AG08395 (cell line): ENCODE data around the gene CDC42EP3.

Experiments
- DNase-seq: peaks from one replicate; pipeline ENCODE4 v3.0.0; 2012; ENCODE audit warnings: mixed read lengths, low spot score

CDC42EP3 gene

DNA sequence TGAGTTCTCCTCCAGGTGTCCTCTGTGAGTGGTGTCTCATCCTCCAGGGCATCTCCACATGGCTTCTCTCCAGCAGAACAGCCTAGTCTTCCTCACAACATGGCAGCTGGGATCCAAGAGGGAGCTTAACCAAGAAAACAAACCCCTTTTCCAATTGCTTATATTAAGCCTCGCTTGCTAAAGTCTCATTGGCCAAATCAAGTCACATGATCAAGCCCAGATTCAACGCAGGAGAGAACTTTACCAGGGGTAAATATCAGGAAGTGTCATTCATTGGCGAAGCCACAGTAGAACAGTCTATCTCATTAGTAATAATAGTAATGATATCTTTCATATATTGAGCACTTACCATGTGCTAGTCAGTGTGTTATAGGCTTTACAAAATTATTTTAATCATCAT, 53.1 kb downstream of the CDC42EP3 start:
- DNase-seq = no peak

DNA sequence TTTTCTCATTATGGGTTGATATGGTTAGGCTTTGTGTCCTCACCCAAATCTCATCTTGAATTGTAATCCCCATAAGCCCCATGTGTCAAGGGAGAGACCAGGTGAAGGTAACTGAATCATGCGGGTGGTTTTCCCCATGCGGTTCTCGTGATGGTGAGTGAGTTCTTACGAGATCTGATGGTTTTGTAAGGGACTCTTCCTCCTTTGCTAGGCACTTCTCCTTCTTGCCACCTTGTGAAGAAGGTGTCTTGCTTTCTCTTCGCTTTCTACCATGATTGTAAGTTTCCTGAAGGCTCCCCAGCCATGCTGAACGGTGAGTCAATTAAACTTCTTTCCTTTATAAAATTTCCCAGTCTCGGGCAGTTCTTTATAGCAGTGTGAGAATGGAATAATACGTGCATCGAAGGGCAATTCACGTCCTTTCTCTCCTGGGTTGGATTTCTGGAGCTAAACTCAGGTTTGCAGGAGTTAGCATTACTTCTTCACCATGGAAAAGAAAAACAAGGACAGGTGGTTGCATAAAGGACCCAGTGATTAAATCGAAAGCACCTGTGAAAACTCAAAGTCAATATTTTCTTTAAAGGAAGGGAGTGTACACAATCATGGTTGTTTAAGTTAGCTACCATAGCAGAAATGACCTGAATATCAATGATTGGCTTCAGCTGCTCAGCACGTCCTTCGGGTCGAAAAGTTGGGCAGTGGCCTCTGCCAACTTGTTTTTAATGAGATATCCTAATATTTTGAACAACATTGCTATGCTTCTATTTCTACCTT, 54.1 kb downstream of the CDC42EP3 start:
- DNase-seq = no peak

DNA sequence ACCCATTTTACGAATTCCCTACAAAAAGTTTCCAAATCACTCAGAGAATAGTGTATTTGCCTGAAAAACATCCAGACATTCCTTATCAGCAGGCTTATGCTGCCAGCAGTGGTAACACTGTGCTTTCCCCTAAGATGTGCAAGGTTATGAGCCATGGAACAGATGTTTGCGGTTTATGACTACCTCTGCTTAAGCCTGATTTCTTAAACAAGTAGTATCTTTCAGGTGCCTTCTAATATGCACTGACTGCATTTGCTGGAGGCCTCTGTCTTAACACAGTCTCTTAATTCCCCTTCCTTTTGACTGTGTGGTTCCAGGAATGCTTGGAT, 54.8 kb downstream of the CDC42EP3 start:
- DNase-seq = no peak

DNA sequence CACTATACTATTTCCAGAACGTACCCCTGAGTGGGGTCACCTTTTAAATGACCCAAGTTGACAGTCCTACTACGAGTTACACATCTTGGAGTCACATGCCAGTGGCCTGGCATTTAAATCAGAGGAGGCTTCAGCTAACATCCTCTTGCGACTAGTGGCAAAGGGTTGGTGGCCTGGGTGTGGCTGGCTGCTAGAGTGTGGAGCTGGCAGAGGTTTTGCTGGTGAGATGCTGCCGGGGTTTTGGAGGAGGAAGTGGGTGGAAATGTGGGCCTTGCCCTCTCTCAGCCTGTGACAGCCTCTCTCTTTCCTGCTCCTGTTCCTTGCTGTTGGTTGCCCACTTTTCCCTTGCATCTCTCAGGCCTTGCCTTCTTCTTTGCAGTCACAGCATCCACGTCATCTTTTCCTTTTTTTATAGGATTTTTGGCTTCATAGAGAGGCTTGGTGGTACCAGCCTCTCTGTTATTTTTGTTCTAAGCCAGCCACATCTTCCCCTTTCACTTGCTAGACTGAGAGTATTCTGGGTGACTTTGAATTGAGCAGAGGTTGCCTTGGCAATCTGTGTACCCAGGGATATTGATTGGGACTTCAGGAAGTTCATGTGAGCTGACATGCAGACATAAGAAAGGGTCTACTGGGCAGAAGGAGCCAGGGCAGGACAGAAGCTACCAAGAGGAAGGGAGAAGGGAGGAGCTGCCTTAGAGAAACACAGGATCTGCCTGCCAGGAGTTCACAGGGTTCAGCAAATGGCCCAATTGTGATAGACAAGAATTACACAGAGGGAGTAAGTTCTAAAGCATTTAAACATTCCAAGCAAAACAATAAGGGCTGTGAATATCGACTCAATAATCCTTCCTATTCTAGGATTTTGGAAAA, 55.4 kb downstream of the CDC42EP3 start:
- no peak for DNase-seq

DNA sequence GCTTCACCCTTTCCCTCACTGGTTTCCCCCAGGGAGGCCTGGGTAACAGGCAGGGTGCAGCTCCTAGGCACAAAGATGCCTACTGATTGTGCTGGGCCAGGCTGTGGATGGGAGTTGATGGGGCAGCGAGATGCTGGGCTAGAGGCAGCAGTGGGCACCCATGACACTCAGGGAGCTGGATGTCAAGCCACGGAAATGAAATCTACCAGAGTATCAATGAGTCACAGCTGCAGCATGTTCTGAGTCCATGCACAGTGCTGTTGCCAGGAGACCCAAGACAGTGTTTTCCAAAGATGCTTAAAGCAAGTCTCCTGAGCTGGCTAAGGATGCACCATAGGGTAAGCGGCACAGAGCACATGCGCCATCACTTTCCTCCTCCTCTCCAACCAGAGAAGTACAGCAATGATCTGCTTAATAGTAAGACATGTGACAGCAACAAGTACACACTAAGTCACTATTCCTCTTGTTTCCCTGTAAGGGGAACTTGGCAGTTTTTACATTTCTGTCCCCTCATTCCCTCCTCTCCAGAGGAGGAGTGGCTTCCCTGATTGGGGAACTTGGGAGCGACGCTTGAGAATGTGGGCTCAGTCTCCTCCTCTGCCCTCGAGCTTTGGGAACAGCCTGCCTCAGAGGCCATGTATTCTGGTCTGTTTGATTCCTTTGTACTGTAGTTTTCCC, 57.2 kb downstream of the CDC42EP3 start:
- peak; percentile 90 for DNase-seq

DNA sequence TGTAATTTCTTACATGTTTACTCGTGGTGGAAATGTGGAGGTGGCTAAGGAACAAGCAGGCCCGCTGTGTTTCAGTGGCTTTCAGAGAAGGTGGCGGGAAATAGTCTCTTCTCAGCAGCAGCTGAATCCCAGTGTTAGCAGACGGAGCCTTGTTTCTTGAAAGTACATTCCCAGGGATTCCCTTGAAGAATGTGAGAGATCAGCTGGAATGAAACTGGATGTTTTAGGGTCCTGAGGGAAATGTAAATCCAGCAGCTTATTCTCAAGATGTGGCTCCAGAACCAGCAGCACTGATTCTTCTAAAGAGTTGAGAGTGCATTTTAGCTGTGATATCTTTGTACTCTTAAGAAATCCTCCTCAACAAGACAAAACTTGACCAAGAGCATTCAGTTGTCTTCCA, 59.1 kb downstream of the CDC42EP3 start:
- DNase-seq = no peak

DNA sequence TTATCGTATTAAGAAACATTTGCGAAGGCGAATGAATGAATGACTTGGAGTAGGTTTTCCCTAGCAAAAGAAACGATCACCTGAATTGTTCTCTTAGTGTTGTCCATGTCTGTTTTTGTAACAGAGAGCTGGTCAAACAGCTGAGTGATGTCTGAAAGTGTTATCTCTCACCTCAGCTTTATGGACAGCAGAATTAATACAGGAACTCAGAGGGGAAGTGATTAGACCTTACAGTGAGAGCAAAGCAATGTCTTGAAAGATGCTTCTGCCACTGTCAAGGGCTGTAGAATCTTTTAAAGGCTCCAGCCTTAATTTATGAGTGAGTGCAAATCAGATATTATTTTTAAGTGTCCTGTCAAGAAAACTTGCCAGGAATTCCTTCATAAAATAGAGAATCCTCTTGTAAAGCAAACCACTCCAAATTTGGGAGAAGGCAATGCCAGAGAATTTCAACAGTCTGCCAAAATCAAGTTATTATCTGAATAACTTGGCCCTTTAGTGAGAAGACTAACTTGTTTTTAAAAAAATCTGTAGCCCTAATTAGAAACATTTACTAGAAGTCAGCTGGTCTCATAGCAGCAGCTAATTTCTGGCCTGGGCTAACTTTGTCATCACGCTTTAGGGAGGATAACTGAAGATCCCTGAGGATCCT, 60.7 kb downstream of the CDC42EP3 start:
- DNase-seq = peak; percentile 49

DNA sequence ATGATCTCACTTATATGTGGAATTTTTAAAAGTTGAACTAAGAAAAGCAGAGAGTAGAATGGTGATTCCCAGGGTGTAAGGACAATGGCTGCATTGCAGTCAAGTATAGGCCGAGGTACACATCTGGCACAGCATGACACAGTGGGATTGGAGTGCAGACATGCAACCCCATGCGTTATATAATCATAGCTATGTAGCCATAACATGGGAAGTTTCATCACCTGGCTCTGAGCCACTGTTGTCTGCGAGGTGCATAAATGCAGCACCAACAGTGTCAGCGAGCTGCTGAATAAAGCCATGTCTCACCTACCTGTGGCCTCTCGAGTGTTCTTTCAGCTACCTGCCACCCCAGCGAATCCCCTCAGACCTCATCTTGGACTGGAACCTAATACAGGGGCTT, 61.7 kb downstream of the CDC42EP3 start:
- DNase-seq = no peak

DNA sequence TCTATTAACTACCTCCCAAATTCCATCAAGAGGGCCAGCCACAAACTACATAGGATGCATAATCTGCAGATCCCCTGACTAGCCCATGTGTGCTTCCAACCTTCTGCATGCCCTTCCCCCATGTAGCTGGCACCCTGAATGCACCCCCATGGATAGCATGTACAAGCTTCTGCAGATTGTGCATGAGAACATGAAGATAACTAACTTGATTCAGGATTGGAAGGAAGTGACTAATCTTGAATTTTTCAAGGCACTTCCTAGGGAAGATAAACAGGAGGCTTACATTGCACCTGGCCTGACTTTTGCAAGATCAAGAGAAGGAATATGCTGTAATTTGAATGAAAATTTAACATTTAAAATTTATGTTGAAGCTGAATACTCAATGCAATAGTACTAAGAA, 66.7 kb downstream of the CDC42EP3 start:
- DNase-seq = no peak

DNA sequence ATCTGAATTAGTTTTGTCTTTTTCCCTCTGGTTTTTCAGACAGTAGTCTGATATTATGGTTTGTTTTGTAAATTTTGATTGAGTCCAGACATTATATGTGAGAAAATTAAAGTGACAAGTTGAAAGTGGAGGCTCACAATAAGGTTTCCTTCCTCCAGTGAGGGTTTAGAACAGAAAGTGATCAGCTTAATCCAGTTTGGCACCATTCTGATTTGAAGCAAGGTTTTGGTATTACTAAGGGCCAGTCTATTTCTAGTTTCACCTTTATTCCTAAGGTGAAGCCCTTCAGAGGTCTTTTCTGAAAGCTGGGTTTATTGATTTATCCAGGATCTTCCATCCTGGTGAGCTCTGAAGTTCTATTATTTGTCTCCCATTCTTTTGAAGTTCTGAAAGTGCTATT, 68.7 kb downstream of the CDC42EP3 start:
- DNase-seq = no peak

DNA sequence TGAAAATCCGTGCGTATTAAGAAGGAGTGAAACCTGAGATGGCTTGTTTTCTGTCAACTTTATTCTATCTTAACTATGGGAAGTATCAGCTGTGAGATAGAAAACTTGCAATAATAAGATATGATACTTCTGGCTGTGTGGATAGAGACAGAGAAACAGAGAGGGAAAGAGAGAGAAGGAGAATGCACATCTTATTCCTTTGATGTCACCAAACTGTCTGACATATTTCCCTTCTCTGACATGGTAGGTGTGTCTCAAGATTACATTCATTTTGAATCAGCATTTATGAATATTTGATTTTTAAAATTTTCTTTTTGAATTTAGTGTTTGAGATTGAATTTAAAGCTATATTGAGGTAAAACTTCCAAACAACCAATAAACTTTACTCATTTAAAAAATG, 69.4 kb downstream of the CDC42EP3 start:
- DNase-seq = no peak

DNA sequence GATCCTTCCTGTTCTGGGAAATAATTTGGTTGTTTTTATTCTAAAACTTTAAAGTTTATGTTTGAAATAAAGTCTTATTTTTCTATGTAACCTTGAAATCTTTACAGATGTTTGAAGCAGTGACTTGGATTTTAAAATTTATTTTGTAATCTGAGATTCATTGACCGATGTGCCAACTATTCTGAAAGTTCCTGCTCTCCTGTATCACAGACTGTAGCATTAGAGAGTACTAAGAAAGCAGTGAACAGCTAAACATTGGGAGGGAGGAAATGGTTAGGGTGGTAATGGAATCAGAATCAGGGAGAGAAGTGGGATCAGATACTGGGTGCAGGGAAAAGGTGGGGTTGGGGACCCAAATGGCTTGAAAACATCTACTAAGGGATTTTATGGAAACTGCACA, 69.9 kb downstream of the CDC42EP3 start:
- DNase-seq = no peak

DNA sequence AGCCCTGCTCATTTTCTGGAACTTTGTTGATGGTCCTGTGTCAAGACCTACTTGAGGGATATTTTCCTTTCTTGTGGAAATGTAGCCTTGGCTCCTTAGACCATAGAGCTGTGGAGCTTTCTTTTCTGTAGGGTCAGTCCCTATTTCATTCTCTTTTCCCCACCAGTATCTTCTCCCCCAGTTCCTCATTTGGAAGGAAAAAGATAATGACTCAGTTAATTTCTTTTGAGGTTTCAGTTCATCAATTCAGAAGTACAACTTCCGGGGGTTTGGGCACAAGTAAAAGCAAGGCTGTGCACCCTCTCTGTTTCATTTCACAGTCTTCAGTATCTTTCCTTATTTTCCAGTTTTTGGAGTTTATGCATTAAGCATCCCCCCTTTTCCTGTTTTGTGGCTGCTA, 70.7 kb downstream of the CDC42EP3 start:
- DNase-seq = no peak

DNA sequence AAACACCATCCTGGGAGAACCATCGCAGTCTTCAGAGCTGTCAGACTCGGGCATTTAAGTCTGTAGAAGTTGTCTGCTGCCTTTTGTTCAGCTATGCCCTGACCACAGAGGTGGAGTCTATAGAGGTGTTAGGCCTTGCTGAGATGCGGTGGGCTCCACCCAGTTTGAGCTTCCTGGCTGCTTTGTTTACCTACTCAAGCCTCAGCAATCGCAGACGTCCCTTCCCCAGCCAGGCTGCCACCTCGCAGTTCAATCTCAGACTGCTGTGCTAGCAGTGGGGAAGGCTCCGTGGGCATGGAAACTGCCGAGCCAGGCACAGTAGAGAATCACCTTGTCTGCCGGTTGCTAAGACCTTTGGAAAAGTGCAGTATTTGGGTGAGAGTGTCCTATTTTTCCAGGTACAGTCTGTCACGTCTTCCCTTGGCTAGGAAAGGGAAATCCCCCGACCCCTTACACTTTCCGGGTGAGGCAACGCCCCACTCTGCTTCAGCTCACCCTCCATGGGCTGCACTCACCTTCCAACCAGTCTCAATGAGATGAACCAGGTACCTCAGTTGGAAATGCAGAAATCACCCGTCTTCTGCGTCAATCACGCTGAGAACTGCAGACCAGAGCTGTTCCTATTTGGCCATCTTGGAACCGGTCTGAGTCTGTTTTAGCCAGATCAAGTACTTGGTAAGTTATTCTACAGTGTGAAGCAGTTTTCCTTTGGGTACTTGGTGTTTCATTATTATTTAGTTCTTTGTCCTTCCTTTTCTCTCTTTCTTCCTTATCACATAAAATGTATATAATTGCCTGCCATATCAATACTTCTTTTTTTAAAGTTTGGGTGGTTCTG, 71.5 kb downstream of the CDC42EP3 start:
- DNase-seq = no peak

DNA sequence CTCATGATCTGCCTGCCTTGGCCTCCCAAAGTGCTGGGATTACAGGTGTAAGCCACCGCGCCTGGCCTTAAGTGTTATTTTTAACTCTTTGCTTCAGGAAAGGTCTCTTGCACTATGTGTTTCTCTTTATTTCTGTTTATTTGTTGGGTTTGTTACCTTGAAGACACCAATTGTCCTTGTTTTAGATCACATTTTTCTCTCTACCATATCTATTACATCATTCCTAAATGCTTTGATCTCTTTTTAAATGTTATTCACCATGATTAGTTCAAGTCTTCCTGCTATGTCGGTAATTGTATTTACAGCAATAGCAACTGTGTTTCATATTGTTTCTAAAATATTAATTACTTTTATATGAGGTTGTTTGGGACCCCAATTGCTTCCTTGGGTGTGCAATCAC, 77.7 kb downstream of the CDC42EP3 start:
- no peak for DNase-seq

DNA sequence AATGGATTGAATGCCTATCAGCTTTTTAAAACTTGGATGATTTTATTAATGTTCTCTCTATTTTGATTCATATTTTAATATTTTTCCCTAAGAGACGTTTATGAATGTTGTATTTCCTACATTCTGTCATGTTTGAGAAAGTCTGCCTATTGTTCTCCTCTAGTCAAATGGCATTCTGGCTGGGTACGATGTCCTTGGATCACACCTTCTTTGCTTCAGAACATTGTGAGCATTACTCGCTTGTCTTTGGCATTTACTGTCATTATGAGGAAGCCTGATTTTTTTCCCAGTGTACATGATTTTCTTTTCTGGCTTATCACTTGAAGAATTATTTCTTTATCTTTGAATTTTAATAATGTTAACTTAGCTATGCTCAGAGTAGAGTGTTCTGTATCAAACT, 78.4 kb downstream of the CDC42EP3 start:
- no peak for DNase-seq
